Vagina (tissue), 2 donors: ENCODE results near the gene CCZ1.

Experiments used
- POLR2AphosphoS5 ChIP-seq, 2 donors: sonication (generic); formaldehyde crosslinking; IDR thresholded peaks; one replicate each; pipeline ENCODE4 v1.9.0; 2017; ENCODE audit warnings: antibody characterized with exemption in 2 of 2, mild to moderate bottlenecking in 2 of 2, low read depth in 1 of 2; ENCODE audit not compliant: insufficient read depth in 1 of 2
- TF ChIP-seq, protein P1 (sequence below), 3 experiments: fragments of 450-650 bp in 2 of 3; fragments of 200-600 bp in 1 of 3; sonication (generic) in 1 of 3; IDR thresholded peaks; one replicate each; pipeline ENCODE4 v1.5.1; 2017 to 2019; ENCODE audit warnings: antibody characterized with exemption in 3 of 3, mild to moderate bottlenecking in 2 of 3, moderate library complexity in 2 of 3

- TF ChIP-seq, protein P1, sequence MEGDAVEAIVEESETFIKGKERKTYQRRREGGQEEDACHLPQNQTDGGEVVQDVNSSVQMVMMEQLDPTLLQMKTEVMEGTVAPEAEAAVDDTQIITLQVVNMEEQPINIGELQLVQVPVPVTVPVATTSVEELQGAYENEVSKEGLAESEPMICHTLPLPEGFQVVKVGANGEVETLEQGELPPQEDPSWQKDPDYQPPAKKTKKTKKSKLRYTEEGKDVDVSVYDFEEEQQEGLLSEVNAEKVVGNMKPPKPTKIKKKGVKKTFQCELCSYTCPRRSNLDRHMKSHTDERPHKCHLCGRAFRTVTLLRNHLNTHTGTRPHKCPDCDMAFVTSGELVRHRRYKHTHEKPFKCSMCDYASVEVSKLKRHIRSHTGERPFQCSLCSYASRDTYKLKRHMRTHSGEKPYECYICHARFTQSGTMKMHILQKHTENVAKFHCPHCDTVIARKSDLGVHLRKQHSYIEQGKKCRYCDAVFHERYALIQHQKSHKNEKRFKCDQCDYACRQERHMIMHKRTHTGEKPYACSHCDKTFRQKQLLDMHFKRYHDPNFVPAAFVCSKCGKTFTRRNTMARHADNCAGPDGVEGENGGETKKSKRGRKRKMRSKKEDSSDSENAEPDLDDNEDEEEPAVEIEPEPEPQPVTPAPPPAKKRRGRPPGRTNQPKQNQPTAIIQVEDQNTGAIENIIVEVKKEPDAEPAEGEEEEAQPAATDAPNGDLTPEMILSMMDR (IDR thresholded peaks at IDR 0.05), result no peak
- TF ChIP-seq POLR2AphosphoS5 (IDR thresholded peaks at IDR 0.05; ENCODE audit: insufficient read depth in 1 of 2, low read depth in 1 of 2), result no peak
Observed at GRCh38 chr7:5854738-5855137, 43.8 kb upstream of the CCZ1 start.
